Kidney epithelial cell (primary cell): ENCODE data around the gene VAC14. TPM values are rescaled to one million over a fixed set of nuclear protein-coding genes. Genes with fewer than 3 reads are reported as not detected.

Experiments used
- DNase-seq: peaks from one replicate; pipeline ENCODE4 v3.0.0-alpha.2; 2010; ENCODE audit warnings: low read depth
- H3K27me3 ChIP-seq: 2 replicates; pipeline ENCODE4 v1.6.0; 2011; ENCODE audit warnings: low read length; ENCODE audit not compliant: control insufficient read depth, insufficient read depth
- H3K36me3 ChIP-seq: 2 replicates; pipeline ENCODE4 v1.5.1; 2011; ENCODE audit warnings: low read length; ENCODE audit not compliant: control insufficient read depth, insufficient read depth
- H3K4me3 ChIP-seq: 2 replicates; pipeline ENCODE4 v1.5.1; 2011; ENCODE audit warnings: low read depth, mild to moderate bottlenecking, control low read depth, low read length
- total RNA-seq: library from RNA; depleted of rRNA; stranded (reverse); fragments of >200 nt; gene quantifications from 2 replicates; pipeline ENCODE4 v1.2.3, GENCODE V29; 2015
- TF ChIP-seq, protein P1 (sequence below): IDR thresholded peaks from 2 replicates; pipeline ENCODE4 v1.5.1; 2011; ENCODE audit warnings: mild to moderate bottlenecking, moderate library complexity, low read length, control low read depth, inconsistent platforms; ENCODE audit not compliant: insufficient read depth, poor library complexity, severe bottlenecking

Gene VAC14
- total RNA-seq, 1 donor from 2014 or later: 61.3 TPM

DNA sequence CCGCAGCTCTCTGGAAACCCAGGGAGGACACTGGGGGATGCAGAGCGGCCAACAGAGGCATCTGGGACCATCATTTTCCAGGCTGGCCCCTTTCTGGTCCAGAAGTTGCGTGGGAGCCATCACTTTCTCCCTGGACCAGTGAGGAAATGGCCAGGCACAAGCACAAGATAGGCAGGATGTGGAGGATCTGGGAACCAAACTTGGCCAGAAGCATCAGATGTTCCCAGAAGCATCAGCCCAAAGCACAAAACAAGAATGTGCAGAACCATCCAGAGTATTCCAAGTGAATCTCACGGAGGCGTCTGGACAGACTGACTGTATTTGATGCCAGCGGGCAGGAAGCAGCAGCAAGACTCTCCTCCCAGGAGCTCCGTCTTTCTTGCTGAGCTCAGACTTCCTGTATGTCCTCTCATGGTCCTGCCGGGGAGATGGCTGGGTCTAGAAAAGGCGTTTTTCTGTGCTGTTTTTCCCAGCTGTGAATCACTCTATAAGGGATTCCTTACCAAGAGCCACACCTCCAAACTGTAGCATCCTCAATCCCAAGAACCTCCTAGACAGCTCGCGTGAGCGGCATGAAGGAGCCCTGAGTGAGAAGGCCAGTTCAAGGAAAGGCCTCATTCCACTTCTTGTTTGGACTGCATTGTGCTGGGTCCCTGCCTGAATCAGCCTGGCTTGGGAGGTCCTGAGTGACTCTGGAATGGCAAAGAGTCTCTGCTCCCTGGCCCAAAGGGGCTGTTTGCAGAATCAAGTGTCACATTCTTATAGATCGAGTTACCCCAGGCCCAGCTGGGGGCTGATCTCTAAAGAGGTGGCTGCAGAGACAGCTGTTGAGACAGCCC lies 65.6 kb downstream of the VAC14 start:
- TF ChIP-seq, protein P1, sequence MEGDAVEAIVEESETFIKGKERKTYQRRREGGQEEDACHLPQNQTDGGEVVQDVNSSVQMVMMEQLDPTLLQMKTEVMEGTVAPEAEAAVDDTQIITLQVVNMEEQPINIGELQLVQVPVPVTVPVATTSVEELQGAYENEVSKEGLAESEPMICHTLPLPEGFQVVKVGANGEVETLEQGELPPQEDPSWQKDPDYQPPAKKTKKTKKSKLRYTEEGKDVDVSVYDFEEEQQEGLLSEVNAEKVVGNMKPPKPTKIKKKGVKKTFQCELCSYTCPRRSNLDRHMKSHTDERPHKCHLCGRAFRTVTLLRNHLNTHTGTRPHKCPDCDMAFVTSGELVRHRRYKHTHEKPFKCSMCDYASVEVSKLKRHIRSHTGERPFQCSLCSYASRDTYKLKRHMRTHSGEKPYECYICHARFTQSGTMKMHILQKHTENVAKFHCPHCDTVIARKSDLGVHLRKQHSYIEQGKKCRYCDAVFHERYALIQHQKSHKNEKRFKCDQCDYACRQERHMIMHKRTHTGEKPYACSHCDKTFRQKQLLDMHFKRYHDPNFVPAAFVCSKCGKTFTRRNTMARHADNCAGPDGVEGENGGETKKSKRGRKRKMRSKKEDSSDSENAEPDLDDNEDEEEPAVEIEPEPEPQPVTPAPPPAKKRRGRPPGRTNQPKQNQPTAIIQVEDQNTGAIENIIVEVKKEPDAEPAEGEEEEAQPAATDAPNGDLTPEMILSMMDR: no peak
- Histone ChIP-seq H3K4me3 (no peak overlapping the region), H3K36me3 (no peaks in the 10 kb centered on the region), H3K27me3 (no peaks in the 10 kb centered on the region)
- DNase-seq: no peak

DNA sequence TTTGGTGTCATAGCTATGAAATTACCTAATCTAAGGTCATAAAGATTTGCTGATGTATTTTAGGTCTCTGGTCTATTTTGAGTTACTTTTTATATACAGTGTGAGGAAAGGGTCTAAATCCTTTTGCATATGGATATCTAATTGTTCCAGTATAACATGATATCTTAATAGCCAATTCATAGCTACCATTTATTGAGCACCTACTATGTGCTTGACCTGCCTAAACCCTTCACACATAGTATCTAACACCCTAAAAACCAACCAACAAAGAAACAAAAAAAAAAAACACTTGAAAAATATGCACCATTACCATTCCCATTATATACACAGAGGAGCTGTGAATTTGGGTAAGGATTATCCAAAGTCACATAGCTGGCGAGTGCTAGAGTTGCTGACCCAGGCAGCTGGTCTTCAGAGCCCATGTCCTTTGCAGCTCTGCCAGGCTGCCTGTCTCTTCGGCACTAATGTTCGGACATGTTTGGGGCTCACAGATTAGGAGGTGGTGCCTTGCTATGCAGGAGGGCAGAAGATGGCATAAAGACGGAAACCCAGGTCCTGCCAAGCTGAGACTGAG lies 66.3 kb downstream of the VAC14 start:
- no peak overlapping the region for H3K4me3 ChIP-seq
- TF ChIP-seq, protein P1: no peak
- no peaks in the 10 kb centered on the region for H3K27me3 ChIP-seq
- no peak for DNase-seq
- H3K36me3 ChIP-seq: no peaks in the 10 kb centered on the region

DNA sequence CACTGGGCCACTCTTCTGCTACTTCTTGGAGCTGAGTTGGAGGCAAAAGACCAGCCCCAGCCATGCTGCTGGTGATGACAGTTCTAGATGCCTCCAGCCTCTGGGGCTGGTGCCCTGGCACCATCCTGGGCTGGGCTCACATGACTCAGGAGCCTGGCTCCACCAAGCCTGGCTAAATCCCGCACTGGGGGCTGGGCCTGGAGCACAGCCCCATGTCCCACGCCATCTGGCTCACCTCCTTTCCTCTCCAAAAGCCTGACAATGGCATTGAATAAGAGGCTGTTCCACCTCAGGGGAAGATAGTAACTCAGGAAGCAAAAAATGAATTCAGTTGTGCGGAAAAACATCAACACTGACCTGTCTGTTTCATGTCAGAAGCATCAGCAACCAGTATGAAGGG lies 70.0 kb downstream of the VAC14 start:
- no peak overlapping the region for H3K4me3 ChIP-seq
- no peak for DNase-seq
- TF ChIP-seq, protein P1: no peak
- no peaks in the 10 kb centered on the region for H3K27me3 ChIP-seq
- no peaks in the 10 kb centered on the region for H3K36me3 ChIP-seq

DNA sequence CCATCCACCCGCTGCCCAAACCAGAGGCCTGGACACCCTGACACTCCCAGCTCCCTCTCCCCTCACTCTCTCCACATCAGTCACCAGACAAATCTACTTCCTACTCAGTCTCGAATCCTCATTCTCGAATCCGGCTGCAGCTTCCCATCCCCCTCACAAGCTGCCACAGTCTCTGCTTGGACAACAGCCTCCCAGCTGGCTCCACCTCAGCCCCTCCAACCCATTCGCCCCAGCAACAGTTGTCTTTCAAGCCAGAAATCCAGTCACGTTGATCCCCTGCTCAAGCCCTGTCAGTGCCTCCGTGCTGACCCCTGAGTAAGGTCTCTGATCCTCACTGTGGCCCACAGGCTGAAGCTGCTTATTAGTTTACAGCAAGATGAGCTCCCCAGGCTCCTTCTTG lies 70.9 kb downstream of the VAC14 start:
- H3K27me3 ChIP-seq: no peaks in the 10 kb centered on the region
- DNase-seq: no peak
- TF ChIP-seq, protein P1: no peak
- no peaks in the 10 kb centered on the region for H3K36me3 ChIP-seq
- no peak overlapping the region for H3K4me3 ChIP-seq

DNA sequence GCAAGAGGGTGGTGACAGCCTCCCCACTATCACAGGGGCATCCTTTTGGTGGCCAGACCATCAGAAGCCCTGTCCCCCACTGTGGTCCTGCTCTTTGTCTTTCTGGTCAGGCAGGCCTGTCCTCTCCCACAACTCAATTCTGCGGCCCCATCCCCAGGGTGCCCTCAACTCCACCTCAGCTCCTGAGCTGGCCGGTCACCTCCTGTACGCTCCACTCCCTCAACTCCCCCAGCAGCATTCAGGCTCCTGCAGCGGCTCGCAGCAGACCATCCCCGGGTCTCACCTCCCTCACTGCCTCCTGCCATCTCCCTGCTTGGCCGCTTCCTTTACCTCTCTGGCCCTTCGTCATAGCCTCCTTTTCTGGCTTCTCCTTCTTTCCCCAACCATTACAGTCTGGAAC lies 71.7 kb downstream of the VAC14 start:
- H3K4me3 ChIP-seq: no peak overlapping the region
- no peak for DNase-seq
- no peaks in the 10 kb centered on the region for H3K27me3 ChIP-seq
- H3K36me3 ChIP-seq: no peaks in the 10 kb centered on the region
- TF ChIP-seq, protein P1: no peak

DNA sequence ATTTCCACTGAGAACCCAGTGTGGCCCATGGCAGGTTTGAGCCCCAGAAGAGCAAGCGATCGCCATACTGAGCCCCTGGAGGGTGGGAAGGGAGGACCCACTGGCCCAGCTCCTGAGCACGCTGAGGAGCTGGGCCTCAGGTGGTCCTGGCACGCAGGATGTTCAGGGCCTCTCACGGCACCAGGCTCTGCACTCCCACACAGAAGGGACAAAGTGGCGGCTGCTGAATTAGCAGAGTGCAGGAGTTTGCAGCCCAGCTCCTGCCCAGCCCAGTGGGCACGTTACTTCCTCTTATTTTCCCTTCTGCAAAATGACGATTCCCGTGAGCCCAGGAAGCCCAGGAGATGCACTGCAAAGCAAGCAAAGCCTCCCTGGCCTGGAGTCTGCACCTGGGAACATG lies 72.8 kb downstream of the VAC14 start:
- TF ChIP-seq, protein P1: no peak
- Histone ChIP-seq H3K4me3 (no peak overlapping the region), H3K27me3 (no peaks in the 10 kb centered on the region), H3K36me3 (no peaks in the 10 kb centered on the region)
- no peak for DNase-seq
